ENCODE results near the gene NHP2.

The NHP2 gene

GRCh38 chr5:178103612-178104011, 50.1 kb downstream of the NHP2 start:
- Histone ChIP-seq H3K4me1 (ENCODE audit: control insufficient read depth, insufficient read depth, low read length) (no peaks in the 10 kb centered on the region), H3K27me3 (ENCODE audit: control insufficient read depth, insufficient read depth, low read length) (no peaks in the 10 kb centered on the region), H3K9ac (ENCODE audit: low read length) (no peak overlapping the region), H3K4me3 (ENCODE audit: low read length) (no peak overlapping the region), H3K27ac (ENCODE audit: low read depth, low read length) (no peak overlapping the region), H3K36me3 (ENCODE audit: control insufficient read depth, insufficient read depth, low read length) (no peaks in the 10 kb centered on the region)
